DND-41 (cell line): ENCODE results near the gene AKR7A2.
"Not testable (repeated sequence)": the region's sequence is repeated elsewhere in the genome, so short reads cannot be mapped to it uniquely, and the experiment has no call there.

Experiments
- ATAC-seq: fragments of 200-7000 bp; cut with Tn5 transposase; 3 replicates; pipeline ENCODE4 v1.9.1; 2021; ENCODE audit warnings: low read depth; ENCODE audit not compliant: insufficient read depth
- DNase-seq: peaks from one replicate; pipeline ENCODE4 v3.0.0-alpha.2; 2020
- H2AFZ ChIP-seq: 2 replicates; pipeline ENCODE4 v1.6.0; 2012; ENCODE audit warnings: low read depth, low read length
- H3K27ac ChIP-seq: 2 replicates; pipeline ENCODE4 v1.5.1; 2012; ENCODE audit warnings: low read length, inconsistent platforms
- H3K27me3 ChIP-seq: fragments of 200-600 bp; sonication (generic); 2 replicates; pipeline ENCODE4 v1.6.0; 2012; ENCODE audit warnings: low read length, mild to moderate bottlenecking, inconsistent platforms; ENCODE audit not compliant: insufficient read depth, poor library complexity
- H3K36me3 ChIP-seq: 2 replicates; pipeline ENCODE4 v1.5.1; 2012; ENCODE audit warnings: low read length, inconsistent platforms; ENCODE audit not compliant: insufficient read depth
- H3K4me1 ChIP-seq: 2 replicates; pipeline ENCODE4 v1.5.1; 2012; ENCODE audit warnings: mild to moderate bottlenecking, low read length; ENCODE audit not compliant: insufficient read depth
- H3K4me2 ChIP-seq: 2 replicates; pipeline ENCODE4 v1.6.0; 2012; ENCODE audit warnings: mild to moderate bottlenecking, moderate library complexity, low read length, inconsistent platforms; ENCODE audit not compliant: insufficient read depth
- H3K4me3 ChIP-seq, 2 experiments: fragments of 200-600 bp in 1 of 2; shearing (Covaris generic) in 1 of 2; 2 replicates each; pipeline ENCODE4 v1.5.1; 2012 to 2016; ENCODE audit warnings: inconsistent platforms in 2 of 2, low read length in 2 of 2, mild to moderate bottlenecking in 2 of 2, low read depth in 1 of 2, moderate library complexity in 1 of 2
- H3K79me2 ChIP-seq: 2 replicates; pipeline ENCODE4 v1.6.0; 2012; ENCODE audit warnings: low read length, inconsistent platforms; ENCODE audit not compliant: insufficient read depth
- H3K9ac ChIP-seq: 2 replicates; pipeline ENCODE4 v1.6.0; 2012; ENCODE audit warnings: low read depth, mild to moderate bottlenecking, inconsistent platforms, low read length, moderate library complexity
- H3K9me3 ChIP-seq: 2 replicates; pipeline ENCODE4 v1.5.1; 2012; ENCODE audit warnings: low read length, moderate library complexity, mild to moderate bottlenecking, inconsistent platforms; ENCODE audit not compliant: insufficient read depth, severe bottlenecking
- H4K20me1 ChIP-seq: 2 replicates; pipeline ENCODE4 v1.6.0; 2012; ENCODE audit warnings: low read length; ENCODE audit not compliant: insufficient read depth
- EZH2 ChIP-seq: IDR thresholded peaks from 3 replicates; pipeline ENCODE4 v1.6.1; 2012; ENCODE audit warnings: borderline replicate concordance, low read depth, mild to moderate bottlenecking, moderate library complexity, low read length, inconsistent platforms; ENCODE audit not compliant: severe bottlenecking
- TF ChIP-seq, protein P1 (sequence below): IDR thresholded peaks from 2 replicates; pipeline ENCODE4 v1.5.1; 2012; ENCODE audit warnings: borderline replicate concordance, low read length, moderate library complexity, mild to moderate bottlenecking; ENCODE audit not compliant: poor library complexity, severe bottlenecking; ENCODE audit errors: extremely low read depth

Gene AKR7A2

DNA sequence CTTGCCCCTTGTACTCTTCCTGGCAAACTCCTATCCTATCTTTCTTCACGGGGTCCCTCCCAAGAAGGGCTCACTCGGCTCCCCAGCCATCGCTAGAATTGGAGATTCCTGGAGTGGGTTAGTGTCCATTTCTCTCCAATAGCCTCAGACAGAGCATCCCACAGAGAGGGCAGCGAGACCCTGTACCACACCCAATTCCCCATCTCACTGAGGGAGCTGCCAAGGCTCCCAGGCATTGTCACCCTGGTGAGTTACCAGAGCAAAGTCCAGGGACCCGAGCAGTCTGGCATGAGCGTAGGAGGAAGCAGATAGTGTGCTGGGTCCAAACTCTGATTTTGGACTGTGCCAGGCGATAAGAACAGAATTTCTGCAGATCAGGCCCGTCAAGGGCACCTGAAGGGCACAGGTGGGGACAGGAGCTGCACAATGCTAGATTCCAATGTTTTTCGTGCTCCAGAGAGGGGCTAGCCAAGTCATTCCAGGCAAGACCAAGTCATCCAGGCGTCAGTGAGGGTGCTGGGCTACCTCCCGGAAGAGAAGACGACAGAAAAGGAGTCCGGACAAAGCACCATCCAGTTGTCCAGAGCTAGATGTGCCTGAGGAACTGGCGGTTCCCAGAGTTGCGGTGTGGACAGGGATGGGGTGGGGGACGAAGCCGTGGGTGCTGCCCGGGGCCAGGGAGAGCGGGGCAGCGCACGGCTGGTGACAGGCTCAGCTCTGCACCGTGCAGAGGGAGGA is 38.7 kb downstream of the AKR7A2 start:
- TF ChIP-seq, protein P1, sequence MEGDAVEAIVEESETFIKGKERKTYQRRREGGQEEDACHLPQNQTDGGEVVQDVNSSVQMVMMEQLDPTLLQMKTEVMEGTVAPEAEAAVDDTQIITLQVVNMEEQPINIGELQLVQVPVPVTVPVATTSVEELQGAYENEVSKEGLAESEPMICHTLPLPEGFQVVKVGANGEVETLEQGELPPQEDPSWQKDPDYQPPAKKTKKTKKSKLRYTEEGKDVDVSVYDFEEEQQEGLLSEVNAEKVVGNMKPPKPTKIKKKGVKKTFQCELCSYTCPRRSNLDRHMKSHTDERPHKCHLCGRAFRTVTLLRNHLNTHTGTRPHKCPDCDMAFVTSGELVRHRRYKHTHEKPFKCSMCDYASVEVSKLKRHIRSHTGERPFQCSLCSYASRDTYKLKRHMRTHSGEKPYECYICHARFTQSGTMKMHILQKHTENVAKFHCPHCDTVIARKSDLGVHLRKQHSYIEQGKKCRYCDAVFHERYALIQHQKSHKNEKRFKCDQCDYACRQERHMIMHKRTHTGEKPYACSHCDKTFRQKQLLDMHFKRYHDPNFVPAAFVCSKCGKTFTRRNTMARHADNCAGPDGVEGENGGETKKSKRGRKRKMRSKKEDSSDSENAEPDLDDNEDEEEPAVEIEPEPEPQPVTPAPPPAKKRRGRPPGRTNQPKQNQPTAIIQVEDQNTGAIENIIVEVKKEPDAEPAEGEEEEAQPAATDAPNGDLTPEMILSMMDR: no peak
- no peak for TF ChIP-seq EZH2
- H4K20me1 ChIP-seq: no peaks in the 10 kb centered on the region
- no peak overlapping the region for H3K27ac ChIP-seq
- H3K9ac ChIP-seq: no peak overlapping the region
- H3K27me3 ChIP-seq: no peaks in the 10 kb centered on the region
- H3K36me3 ChIP-seq: no peaks in the 10 kb centered on the region
- no peak overlapping the region for H2AFZ ChIP-seq
- no peak for ATAC-seq
- no peaks in the 10 kb centered on the region for H3K4me1 ChIP-seq
- no peak overlapping the region for H3K4me3 ChIP-seq
- H3K4me2 ChIP-seq: no peak overlapping the region
- H3K79me2 ChIP-seq: no peaks in the 10 kb centered on the region
- peaks cover 4% of the 10 kb centered on the region for H3K9me3 ChIP-seq
- DNase-seq: no peak

DNA sequence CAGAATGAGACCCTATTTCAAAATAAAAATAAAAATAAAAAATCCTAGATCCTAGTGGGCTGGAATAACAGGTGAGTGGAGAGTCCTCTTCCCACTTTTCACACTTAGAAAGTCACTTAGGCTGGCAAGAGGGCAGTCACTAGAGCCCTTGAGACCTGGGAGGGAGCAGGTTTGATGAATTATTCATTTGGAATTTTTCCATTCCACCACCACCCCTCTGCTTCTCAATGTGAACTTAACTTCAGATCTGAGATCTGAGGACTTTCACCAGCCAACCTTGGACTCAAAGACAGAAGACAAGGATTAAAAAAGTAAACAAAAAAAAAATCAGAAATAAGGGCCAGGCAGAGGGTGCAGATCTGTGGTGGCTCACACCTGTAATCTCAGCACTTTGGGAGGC is 39.9 kb downstream of the AKR7A2 start:
- H3K36me3 ChIP-seq: no peaks in the 10 kb centered on the region
- no peaks in the 10 kb centered on the region for H4K20me1 ChIP-seq
- H3K27me3 ChIP-seq: no peaks in the 10 kb centered on the region
- H3K9me3 ChIP-seq: peaks cover 4% of the 10 kb centered on the region
- H3K4me1 ChIP-seq: no peaks in the 10 kb centered on the region
- no peak overlapping the region for H3K27ac ChIP-seq
- ATAC-seq (no peak), DNase-seq (no peak)
- H3K4me3 ChIP-seq: no peak overlapping the region
- no peak overlapping the region for H3K4me2 ChIP-seq
- no peaks in the 10 kb centered on the region for H3K79me2 ChIP-seq
- TF ChIP-seq, protein P1: no peak
- no peak for TF ChIP-seq EZH2
- no peak overlapping the region for H2AFZ ChIP-seq
- no peak overlapping the region for H3K9ac ChIP-seq

DNA sequence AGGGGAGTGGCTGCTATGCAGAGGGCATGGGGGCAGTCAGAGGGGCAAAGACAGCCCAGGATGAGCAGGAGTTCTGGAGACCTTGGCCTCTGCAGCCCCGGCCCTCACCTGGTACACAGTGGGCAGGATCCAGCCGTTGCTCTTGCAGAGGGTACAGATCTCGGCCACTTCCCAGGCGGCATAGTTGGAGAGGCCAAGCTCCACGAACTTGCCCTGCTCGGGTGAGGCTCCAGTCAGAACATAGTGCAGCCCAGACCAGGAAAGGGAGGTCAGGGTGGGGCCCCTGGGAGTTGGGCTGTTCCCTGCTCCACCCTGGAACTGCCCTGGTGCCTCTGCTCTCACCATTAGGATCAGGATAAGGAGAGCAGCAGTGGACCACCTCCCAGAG is 41.6 kb downstream of the AKR7A2 start:
- H3K4me3 ChIP-seq, H3K36me3 ChIP-seq, ATAC-seq, H2AFZ ChIP-seq, H3K27me3 ChIP-seq, H4K20me1 ChIP-seq, H3K9me3 ChIP-seq, H3K4me1 ChIP-seq, H3K79me2 ChIP-seq, H3K27ac ChIP-seq, H3K9ac ChIP-seq, H3K4me2 ChIP-seq, DNase-seq: not testable (repeated sequence)

DNA sequence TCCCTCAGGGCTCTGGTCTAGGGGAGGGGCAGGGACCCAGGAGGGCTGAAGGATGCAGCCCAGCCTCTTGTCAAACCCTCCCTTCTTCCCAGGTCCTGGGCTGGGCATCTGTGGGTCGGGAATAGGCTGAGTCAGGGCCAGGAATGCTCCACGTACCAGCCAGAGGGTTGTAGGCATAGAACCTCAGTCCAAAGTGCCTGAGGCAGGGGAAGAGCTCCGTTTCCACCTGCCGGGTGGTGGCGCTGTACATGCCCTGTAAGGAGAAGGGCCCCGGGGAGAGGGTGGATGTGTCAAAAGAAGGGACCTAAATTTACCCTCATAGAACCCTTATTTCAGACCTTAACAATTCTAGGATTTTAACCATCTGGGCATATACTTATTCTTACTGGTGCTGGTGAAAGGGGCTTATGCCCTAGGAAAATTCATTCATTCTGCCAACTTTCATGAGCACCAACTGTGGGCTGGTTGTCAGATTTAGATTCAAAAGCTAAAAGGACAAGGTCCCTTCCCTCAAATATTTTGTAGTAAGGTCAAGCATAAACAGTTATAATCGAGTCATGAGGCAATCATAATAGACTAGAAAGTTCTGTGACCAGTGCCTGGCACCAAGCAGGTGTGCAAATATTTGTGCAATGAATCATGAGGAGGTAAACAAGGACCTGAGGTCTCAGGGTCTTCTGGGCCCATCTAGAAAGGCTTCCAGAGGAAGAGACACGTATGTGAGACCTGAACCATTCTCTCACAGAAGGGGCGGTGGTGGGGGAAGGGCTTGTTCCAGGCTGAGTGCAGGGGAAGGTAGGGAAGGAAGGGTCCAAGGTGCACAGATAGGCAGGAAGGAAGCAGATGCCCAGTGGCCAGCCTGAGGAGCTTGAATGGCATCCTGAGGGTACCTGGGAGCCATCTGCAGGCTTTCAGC is 42.3 kb downstream of the AKR7A2 start:
- not testable (repeated sequence) for H3K4me1 ChIP-seq, H3K36me3 ChIP-seq, H3K27ac ChIP-seq, H2AFZ ChIP-seq, H3K27me3 ChIP-seq, H3K4me3 ChIP-seq, H3K9me3 ChIP-seq, H4K20me1 ChIP-seq, ATAC-seq, H3K79me2 ChIP-seq, DNase-seq, H3K9ac ChIP-seq, H3K4me2 ChIP-seq
